H1 (cell line): ENCODE results near the gene HLTF.

Experiments
- CEBPB ChIP-seq: IDR thresholded peaks from 2 replicates; pipeline ENCODE4 v1.6.1; 2012; ENCODE audit warnings: low read depth, low read length
- GABPA ChIP-seq: IDR thresholded peaks from 2 replicates; pipeline ENCODE4 v1.6.1; 2011; ENCODE audit warnings: mild to moderate bottlenecking, low read length, moderate library complexity, borderline replicate concordance; ENCODE audit not compliant: insufficient read depth
- POLR2A ChIP-seq, 2 experiments: IDR thresholded peaks; 1 replicate in 1 of 2; 2 replicates in 1 of 2; pipeline ENCODE4 v1.6.1; 2011; ENCODE audit warnings: low read depth in 2 of 2, low read length in 2 of 2, mild to moderate bottlenecking in 2 of 2; ENCODE audit errors: control extremely low read depth in 1 of 2
- RNF2 ChIP-seq: fragments of 200-900, 300-1000 bp; sonication (generic); IDR thresholded peaks from 2 replicates; pipeline ENCODE4 v1.7.1; 2016; ENCODE audit warnings: borderline replicate concordance, low read depth, mild to moderate bottlenecking, antibody characterized with exemption, low read length; ENCODE audit not compliant: poor library complexity, severe bottlenecking; ENCODE audit errors: missing control alignments
- TAF1 ChIP-seq: IDR thresholded peaks from 2 replicates; pipeline ENCODE4 v1.6.1; 2011; ENCODE audit warnings: mild to moderate bottlenecking, low read depth, low read length
- USF2 ChIP-seq: IDR thresholded peaks from 2 replicates; pipeline ENCODE4 v1.6.1; 2011; ENCODE audit warnings: low read length, improper control_type of control experiment
- YY1 ChIP-seq: IDR thresholded peaks from 2 replicates; pipeline ENCODE4 v1.6.1; 2011; ENCODE audit warnings: low read depth, mild to moderate bottlenecking, low read length
- TF ChIP-seq, protein P1 (sequence below), 3 experiments: IDR thresholded peaks; 1 replicate in 2 of 3; 2 replicates in 1 of 3; pipeline versions ENCODE4 v1.5.1 to v1.6.1; 2011; ENCODE audit warnings: low read length in 3 of 3, mild to moderate bottlenecking in 3 of 3, inconsistent platforms in 2 of 3, low read depth in 1 of 3, moderate library complexity in 1 of 3; ENCODE audit not compliant: insufficient read depth in 1 of 3; ENCODE audit errors: control extremely low read depth in 1 of 3

- TF ChIP-seq POLR2A (IDR thresholded peaks at IDR 0.05; ENCODE audit: control extremely low read depth in 1 of 2, low read depth in 2 of 2, low read length in 2 of 2), result no peak
- TF ChIP-seq, protein P1, sequence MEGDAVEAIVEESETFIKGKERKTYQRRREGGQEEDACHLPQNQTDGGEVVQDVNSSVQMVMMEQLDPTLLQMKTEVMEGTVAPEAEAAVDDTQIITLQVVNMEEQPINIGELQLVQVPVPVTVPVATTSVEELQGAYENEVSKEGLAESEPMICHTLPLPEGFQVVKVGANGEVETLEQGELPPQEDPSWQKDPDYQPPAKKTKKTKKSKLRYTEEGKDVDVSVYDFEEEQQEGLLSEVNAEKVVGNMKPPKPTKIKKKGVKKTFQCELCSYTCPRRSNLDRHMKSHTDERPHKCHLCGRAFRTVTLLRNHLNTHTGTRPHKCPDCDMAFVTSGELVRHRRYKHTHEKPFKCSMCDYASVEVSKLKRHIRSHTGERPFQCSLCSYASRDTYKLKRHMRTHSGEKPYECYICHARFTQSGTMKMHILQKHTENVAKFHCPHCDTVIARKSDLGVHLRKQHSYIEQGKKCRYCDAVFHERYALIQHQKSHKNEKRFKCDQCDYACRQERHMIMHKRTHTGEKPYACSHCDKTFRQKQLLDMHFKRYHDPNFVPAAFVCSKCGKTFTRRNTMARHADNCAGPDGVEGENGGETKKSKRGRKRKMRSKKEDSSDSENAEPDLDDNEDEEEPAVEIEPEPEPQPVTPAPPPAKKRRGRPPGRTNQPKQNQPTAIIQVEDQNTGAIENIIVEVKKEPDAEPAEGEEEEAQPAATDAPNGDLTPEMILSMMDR (IDR thresholded peaks at IDR 0.05; ENCODE audit: control extremely low read depth in 1 of 3, insufficient read depth in 1 of 3, low read depth in 1 of 3, low read length in 3 of 3), result no peak
- no peak for TF ChIP-seq USF2
- no peak for TF ChIP-seq CEBPB
- no peak for TF ChIP-seq RNF2
- TF ChIP-seq GABPA, result no peak
- TF ChIP-seq YY1, result no peak
- TF ChIP-seq TAF1, result no peak
Measured at GRCh38 chr3:149077628-149078027, 8.7 kb downstream of the HLTF start.
